IPS-18a (cell line): ENCODE measurements around the gene LDB3.

Experiments used
- H3K27ac ChIP-seq: one replicate; pipeline ENCODE4 v1.5.1; 2013; ENCODE audit warnings: low read length
- H3K27me3 ChIP-seq: one replicate; pipeline ENCODE4 v1.6.1; 2013; ENCODE audit warnings: mild to moderate bottlenecking, low read length; ENCODE audit not compliant: control insufficient read depth, insufficient read depth
- H3K36me3 ChIP-seq: one replicate; pipeline ENCODE4 v1.6.1; 2013; ENCODE audit warnings: low read depth, low read length; ENCODE audit not compliant: control insufficient read depth
- H3K4me1 ChIP-seq: one replicate; pipeline ENCODE4 v1.6.1; 2013; ENCODE audit warnings: low read depth, low read length; ENCODE audit not compliant: control insufficient read depth
- H3K4me3 ChIP-seq: one replicate; pipeline ENCODE4 v1.5.1; 2013; ENCODE audit warnings: low read length
- H3K9ac ChIP-seq: one replicate; pipeline ENCODE4 v1.6.1; 2013; ENCODE audit warnings: mild to moderate bottlenecking, low read length, moderate library complexity
- H3K9me3 ChIP-seq: one replicate; pipeline ENCODE4 v1.6.1; 2013; ENCODE audit warnings: low read depth, low read length; ENCODE audit not compliant: control insufficient read depth

Gene LDB3

GRCh38 chr10:86682675-86683074 lies 14.4 kb downstream of the LDB3 start:
- no peaks in the 10 kb centered on the region for H3K36me3 ChIP-seq
- H3K9ac ChIP-seq = no peak overlapping the region
- no peak overlapping the region for H3K27ac ChIP-seq
- H3K9me3 ChIP-seq = no peaks in the 10 kb centered on the region
- H3K4me3 ChIP-seq = no peak overlapping the region
- H3K27me3 ChIP-seq = no peaks in the 10 kb centered on the region
- H3K4me1 ChIP-seq = peaks cover 4% of the 10 kb centered on the region

GRCh38 chr10:86684331-86685097 lies 16.2 kb downstream of the LDB3 start:
- Histone ChIP-seq H3K9ac (no peak overlapping the region), H3K27me3 (no peaks in the 10 kb centered on the region), H3K36me3 (no peaks in the 10 kb centered on the region), H3K4me1 (peaks cover 10% of the 10 kb centered on the region), H3K27ac (no peak overlapping the region), H3K9me3 (no peaks in the 10 kb centered on the region), H3K4me3 (no peak overlapping the region)

- no peak overlapping the region for H3K9ac ChIP-seq
- H3K4me1 ChIP-seq = peaks cover 10% of the 10 kb centered on the region
- no peak overlapping the region for H3K27ac ChIP-seq
- H3K36me3 ChIP-seq = no peaks in the 10 kb centered on the region
- no peak overlapping the region for H3K4me3 ChIP-seq
- H3K27me3 ChIP-seq = no peaks in the 10 kb centered on the region
- H3K9me3 ChIP-seq = no peaks in the 10 kb centered on the region
These were observed 17.1 kb downstream of the LDB3 start for GRCh38 chr10:86685416-86685815.

- peaks cover 10% of the 10 kb centered on the region for H3K4me1 ChIP-seq
These were observed 17.8 kb downstream of the LDB3 start for GRCh38 chr10:86685893-86686632.

GRCh38 chr10:86686972-86687371 lies 18.7 kb downstream of the LDB3 start:
- H3K9me3 ChIP-seq = no peaks in the 10 kb centered on the region
- H3K36me3 ChIP-seq = no peaks in the 10 kb centered on the region
- H3K27ac ChIP-seq = no peak overlapping the region
- H3K27me3 ChIP-seq = no peaks in the 10 kb centered on the region
- H3K4me1 ChIP-seq = peaks cover 10% of the 10 kb centered on the region
- no peak overlapping the region for H3K4me3 ChIP-seq
- no peak overlapping the region for H3K9ac ChIP-seq

More at GRCh38 chr10:86685893-86686632, 17.8 kb downstream of the LDB3 start:
- Histone ChIP-seq H3K9ac (no peak overlapping the region), H3K9me3 (no peaks in the 10 kb centered on the region), H3K27ac (no peak overlapping the region), H3K4me3 (no peak overlapping the region), H3K36me3 (no peaks in the 10 kb centered on the region), H3K27me3 (no peaks in the 10 kb centered on the region)

GRCh38 chr10:86687750-86688149 lies 19.4 kb downstream of the LDB3 start:
- Histone ChIP-seq H3K36me3 (no peaks in the 10 kb centered on the region), H3K27ac (no peak overlapping the region), H3K4me1 (peaks cover 10% of the 10 kb centered on the region), H3K27me3 (no peaks in the 10 kb centered on the region), H3K9me3 (no peaks in the 10 kb centered on the region), H3K4me3 (no peak overlapping the region), H3K9ac (no peak overlapping the region)

GRCh38 chr10:86688398-86688921 lies 20.1 kb downstream of the LDB3 start:
- Histone ChIP-seq H3K27ac (no peak overlapping the region), H3K4me3 (no peak overlapping the region), H3K36me3 (no peaks in the 10 kb centered on the region), H3K9me3 (no peaks in the 10 kb centered on the region), H3K27me3 (no peaks in the 10 kb centered on the region), H3K4me1 (peaks cover 13% of the 10 kb centered on the region), H3K9ac (no peak overlapping the region)

- Histone ChIP-seq H3K4me1 (peaks cover 20% of the 10 kb centered on the region), H3K27ac (no peak overlapping the region), H3K27me3 (no peaks in the 10 kb centered on the region), H3K9ac (no peak overlapping the region), H3K4me3 (no peak overlapping the region), H3K36me3 (no peaks in the 10 kb centered on the region), H3K9me3 (no peaks in the 10 kb centered on the region)
These were observed 20.8 kb downstream of the LDB3 start for GRCh38 chr10:86689146-86689545.

- Histone ChIP-seq H3K4me3 (no peak overlapping the region), H3K9me3 (no peaks in the 10 kb centered on the region), H3K4me1 (peaks cover 17% of the 10 kb centered on the region), H3K36me3 (no peaks in the 10 kb centered on the region), H3K27me3 (peaks cover 5% of the 10 kb centered on the region), H3K27ac (no peak overlapping the region), H3K9ac (no peak overlapping the region)
These were observed 21.9 kb downstream of the LDB3 start for GRCh38 chr10:86690231-86690630.

GRCh38 chr10:86690657-86691084 lies 22.4 kb downstream of the LDB3 start:
- Histone ChIP-seq H3K27ac (no peak overlapping the region), H3K9ac (no peak overlapping the region), H3K27me3 (peaks cover 6% of the 10 kb centered on the region), H3K4me3 (no peak overlapping the region), H3K9me3 (no peaks in the 10 kb centered on the region), H3K4me1 (peaks cover 17% of the 10 kb centered on the region), H3K36me3 (no peaks in the 10 kb centered on the region)

- Histone ChIP-seq H3K4me1 (peaks cover 17% of the 10 kb centered on the region), H3K9me3 (no peaks in the 10 kb centered on the region), H3K9ac (no peak overlapping the region), H3K27ac (no peak overlapping the region), H3K36me3 (no peaks in the 10 kb centered on the region), H3K27me3 (peaks cover 6% of the 10 kb centered on the region), H3K4me3 (no peak overlapping the region)
These were observed 23.2 kb downstream of the LDB3 start for GRCh38 chr10:86691333-86692022.
